NOMO-1 (cell line): Measurements from ENCODE around the gene ZKSCAN1.

Experiments used
- DNase-seq, 2 experiments: peaks; one replicate each; lab custom pipeline; 2025; ENCODE audit not compliant: unreplicated experiment in 2 of 2; lab: John Stamatoyannopoulos, UW

ZKSCAN1 gene

DNA sequence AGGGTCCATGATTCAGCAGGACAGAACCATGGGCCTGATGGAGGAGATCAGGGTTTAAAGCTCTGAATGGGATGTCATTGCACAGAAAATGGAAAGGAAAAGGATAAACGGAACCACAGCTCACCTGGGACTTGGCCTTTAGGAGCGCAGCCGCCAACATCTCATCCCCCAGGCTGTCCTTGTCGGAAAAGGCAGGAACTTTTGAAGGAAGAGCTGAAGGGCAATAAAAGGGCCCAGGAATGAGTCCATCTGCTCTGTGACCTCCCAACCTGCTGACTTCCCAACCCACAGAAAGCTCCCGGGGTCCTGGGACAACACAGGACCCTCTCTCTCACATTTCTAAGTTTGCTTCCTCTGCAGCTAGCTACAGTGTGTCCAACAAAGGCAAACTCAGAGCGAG lies 60.0 kb downstream of the ZKSCAN1 start:
- DNase-seq: no peak

GRCh38 chr7:100077205-100077604 lies 61.8 kb downstream of the ZKSCAN1 start:
- no peak for DNase-seq

GRCh38 chr7:100079024-100079560 lies 63.7 kb downstream of the ZKSCAN1 start:
- DNase-seq: no peak

GRCh38 chr7:100080907-100081534 lies 65.6 kb downstream of the ZKSCAN1 start:
- peak in 1 of 2 experiments; percentile 39 for DNase-seq

DNA sequence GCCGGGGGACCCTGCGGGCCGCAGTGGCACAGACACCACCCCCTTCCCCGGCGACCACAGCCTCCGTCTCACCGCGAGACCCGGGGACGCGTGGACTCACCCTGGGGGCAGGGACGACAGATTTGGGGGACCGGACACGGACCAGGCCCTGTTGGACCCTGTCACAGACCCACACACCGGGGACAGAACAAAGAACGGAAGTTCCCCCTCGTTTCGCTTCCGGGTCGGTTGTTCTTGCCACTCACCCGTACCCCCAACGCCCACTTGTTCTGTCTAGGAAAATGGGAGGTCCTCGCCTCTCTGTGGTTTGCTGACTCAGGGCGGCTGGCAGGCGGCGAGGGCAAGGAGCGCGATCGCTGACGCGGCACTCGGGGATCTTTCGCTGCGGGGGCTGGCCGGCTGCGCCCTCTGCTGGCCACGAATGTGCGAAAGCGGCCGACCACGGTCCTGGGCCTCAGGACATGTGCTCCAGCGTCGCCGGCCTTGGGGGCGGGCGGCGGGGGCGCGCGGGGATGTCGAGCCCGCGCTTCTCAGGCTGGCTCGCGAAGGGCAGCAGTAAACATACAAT lies 66.2 kb downstream of the ZKSCAN1 start, which contains the start of gene ZNF3:
ZNF3 (minus strand) TSS at position 189 of the 568 bp plus-strand sequence. CDS start 4,366 bp downstream, outside the sequence.
- peak; percentile 100 for DNase-seq

- no peak for DNase-seq
Measured at GRCh38 chr7:100082978-100083377, 67.6 kb downstream of the ZKSCAN1 start.

GRCh38 chr7:100085515-100085914 lies 70.1 kb downstream of the ZKSCAN1 start:
- DNase-seq: peak in 1 of 2 experiments; percentile 32

DNA sequence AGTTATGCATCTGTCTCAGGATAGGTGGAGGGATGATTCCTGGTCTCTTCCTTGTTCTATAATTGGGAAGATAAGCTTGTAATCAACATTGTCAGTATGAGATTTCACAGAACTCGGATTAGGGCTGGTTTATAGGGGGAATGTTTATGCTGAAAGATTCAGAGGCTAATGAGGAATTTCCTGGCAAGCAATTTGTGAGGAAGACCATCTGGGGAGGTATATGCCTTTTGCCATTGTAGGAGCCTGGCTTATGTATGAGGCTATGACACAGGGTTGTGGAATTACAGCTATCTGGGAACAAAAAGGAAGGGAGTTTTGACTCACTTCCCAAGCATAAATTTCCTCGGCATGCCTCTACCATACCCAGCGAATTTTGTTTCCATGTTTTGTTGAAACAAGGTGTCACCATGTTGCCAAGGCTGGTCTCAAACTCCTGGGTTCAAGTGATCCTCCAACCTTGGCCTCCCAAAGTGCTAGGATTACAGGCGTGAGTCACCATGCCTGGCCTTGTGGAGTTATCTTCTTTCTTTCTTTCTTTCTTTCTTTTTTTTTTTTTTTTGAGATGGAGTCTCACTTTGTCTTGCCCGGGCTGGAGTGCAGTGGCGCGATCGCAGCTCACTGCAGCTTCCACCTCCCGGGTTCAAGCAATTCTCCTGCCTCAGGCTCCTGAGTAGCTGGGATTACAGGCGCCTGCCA lies 71.8 kb downstream of the ZKSCAN1 start:
- no peak for DNase-seq

GRCh38 chr7:100088095-100088620 lies 72.8 kb downstream of the ZKSCAN1 start:
- DNase-seq: no peak

- DNase-seq: peak; percentile 65 to 90
Measured at GRCh38 chr7:100088621-100089457, 73.4 kb downstream of the ZKSCAN1 start, which contains the start of gene COPS6. Gene COPS6 (plus strand): TSS chr7:100088969. CDS start chr7:100088991, 22 bp downstream.

DNA sequence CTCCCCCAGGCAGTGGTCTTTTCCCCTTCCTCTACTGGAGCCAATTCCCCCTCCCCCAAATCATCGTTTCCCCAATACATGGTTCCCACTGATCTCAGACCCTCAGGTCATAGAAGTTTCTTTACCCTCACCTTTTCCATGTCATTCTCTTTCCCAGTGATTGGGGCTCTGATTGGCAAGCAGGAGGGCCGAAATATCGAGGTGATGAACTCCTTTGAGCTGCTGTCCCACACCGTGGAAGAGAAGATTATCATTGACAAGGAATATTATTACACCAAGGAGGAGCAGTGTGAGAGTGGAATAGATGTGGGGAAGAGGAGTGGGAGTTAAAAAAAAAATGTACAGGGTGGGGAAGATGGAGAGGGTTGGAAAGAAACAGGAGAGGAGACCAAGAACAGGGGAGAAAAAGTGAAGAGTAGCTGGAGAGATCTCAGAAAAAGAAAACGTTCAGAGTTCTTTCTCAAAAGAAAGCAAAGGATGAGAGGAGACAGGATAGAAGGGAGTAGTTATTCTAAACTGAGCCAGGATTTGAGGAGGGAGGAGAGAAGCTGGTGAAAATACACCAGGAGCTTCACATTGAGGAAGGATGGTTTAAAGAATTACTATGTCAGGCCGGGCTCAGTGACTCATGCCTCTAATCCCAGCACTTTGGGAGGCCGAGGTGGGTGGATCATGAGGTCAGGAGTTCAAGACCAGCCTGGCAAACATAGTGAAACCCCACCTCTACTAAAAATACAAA lies 74.2 kb downstream of the ZKSCAN1 start:
- no peak for DNase-seq

GRCh38 chr7:100090527-100091410 lies 75.4 kb downstream of the ZKSCAN1 start:
- DNase-seq: no peak
